SHP77 treated with DMSO at 0.1 percent for 48 hours (cell line): Measurements from ENCODE around the gene TCF20.

Experiments
- DNase-seq: peaks from one replicate; lab custom pipeline; 2025; lab: John Stamatoyannopoulos, UW

TCF20 gene

DNA sequence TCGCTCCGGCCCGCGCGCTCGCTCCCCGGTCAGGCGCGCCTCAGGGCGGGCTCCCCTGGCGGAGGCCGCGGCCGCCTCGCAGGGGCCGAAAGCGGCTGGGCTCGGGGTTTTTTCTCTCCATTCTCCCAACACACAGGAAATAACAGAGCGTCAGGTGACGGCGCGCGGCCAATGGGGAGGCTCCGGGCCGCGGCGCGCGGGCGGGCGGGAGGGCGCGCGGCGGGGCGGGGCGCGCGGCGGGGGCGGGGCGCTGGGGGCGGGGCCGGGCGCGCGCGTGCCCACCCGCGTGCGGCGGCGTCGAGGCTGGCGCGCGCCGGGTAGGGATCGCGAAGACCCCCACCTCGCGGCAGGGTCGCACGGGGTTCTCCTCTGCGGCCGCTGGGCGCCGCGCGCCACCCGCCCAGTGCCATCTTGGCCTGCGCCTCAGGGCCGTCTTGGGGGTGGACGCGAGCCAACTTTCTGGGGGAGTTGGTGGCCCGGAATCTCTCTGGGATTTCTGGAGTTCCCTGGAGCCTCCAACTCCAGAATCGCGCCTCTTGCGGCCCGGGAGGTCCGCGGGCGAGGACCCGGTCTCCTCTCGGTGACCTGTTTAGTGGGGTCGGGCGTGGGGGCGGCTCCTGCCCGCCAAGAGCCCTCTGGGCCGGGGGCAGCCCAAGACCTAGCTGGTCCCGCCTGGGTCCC is at the start of gene TCF20:
TSS of gene TCF20 (minus strand) at position 144 of the 681 bp plus-strand sequence. CDS start 55,348 bp downstream, outside the sequence.
- peak; percentile 14 for DNase-seq

DNA sequence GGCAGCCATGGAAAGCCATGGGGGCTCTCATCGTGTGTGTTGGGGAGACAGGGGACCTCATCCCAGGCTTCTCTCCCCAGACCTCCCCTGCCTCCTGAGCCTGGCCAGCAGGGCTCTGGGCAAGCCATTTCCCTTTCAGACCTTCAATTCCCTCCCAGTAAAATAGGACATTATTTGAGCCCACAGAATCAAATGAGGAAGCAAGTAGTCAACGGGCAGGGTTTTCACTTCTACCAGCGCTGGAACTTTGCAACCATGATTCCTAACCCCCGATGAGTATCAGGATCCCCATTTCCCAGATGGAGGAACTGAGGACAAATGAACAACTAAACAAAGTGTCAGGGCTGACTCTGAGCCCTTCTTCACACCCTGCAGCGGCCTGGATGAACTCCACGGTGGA is 48.9 kb upstream of the TCF20 start:
- no peak for DNase-seq

DNA sequence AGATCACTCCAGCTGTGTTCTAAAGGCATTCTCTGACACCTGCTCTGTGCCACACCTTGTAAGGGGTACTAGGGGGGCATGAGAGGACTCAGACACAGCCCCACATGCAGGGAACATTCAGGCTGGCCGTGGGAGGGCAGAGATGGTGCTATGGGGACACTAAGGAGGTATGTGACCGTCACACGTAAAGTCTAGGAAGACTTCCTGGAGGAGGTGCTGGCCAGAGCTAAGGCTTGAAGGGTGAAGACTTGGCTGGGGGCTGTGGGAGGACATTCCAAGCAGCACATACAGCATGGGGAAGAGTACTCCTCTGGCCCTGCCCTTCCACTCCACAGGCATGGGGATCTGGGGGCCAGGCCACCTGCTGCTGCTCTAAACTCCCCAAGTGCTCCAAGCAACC is 48.5 kb upstream of the TCF20 start:
- DNase-seq: no peak

DNA sequence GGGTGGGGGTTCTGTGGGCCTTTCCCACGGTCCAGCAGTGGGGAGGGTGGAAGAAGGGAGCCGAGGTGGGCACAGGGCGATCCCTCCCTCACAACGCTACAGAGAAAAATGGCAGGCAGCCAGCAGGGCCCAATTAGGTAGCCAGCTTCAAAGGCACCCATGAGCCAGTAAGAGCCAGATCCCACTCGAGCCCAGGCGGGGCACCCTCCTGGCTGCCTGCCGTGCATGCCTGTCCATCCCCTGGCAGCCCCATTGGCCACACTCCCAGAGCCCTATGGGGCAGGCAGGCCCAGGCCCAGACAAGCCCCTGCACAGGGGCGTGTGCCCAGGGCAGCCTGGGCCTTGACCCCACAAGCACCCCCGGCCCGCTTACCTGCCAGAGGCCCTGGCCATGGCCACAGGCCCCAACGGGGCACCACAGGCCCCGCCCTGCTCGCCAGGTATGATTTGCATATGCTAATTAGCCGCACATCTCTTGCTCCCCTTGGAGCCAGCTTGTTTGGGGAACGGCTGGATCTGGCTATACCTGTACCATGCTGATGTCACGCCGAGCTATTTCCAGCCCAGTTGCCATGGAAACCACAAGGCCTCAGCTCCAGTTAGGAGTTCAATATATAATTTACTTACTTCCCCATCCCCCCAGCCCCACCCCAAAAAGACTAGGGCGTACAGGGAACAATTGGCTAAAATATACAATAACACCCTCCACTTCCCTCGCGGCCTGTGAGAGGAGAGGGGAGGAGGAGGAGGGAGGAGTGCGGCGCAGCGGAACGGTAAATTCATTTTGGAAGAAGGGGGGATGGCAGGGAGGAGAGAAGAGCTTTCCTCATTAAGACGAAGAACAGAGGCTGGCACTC is 47.5 kb upstream of the TCF20 start:
- DNase-seq: no peak

DNA sequence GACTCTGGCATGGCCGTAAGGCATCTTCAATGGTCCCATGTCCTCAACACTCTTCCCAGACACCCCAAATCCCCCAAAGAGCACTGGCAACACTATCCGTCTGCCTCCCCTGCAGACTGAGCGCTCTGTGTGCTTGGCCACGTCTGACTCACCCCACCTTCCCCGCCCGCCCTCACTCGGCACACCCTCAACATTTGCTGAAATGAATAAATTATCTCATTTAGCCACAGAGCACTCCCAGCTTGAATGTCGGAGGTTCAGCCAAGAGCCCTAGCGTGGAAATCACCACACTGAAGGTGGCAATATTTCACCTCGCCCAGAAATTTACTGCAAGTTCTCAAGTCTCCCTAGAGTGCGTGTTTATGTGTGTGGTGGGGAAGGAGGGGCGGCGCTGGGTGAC is 46.6 kb upstream of the TCF20 start:
- no peak for DNase-seq

DNA sequence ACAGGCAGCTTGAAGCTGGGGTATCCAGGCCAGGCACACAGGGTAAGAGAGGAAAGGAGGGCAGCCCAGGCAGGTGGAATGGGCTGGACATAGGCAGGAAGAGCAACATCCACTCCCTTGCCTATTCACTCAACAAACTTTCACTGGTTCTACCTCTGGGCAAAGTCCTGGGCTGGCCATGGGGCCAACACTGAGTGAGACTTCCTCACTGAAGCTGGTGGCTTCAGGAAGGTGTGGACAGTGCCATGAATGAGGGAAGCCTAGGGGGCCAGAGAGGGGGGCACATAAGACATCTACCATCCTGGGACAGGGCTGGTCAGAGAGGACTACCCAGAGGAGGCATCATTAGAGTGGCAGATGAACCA is 44.9 kb upstream of the TCF20 start:
- DNase-seq: no peak

DNA sequence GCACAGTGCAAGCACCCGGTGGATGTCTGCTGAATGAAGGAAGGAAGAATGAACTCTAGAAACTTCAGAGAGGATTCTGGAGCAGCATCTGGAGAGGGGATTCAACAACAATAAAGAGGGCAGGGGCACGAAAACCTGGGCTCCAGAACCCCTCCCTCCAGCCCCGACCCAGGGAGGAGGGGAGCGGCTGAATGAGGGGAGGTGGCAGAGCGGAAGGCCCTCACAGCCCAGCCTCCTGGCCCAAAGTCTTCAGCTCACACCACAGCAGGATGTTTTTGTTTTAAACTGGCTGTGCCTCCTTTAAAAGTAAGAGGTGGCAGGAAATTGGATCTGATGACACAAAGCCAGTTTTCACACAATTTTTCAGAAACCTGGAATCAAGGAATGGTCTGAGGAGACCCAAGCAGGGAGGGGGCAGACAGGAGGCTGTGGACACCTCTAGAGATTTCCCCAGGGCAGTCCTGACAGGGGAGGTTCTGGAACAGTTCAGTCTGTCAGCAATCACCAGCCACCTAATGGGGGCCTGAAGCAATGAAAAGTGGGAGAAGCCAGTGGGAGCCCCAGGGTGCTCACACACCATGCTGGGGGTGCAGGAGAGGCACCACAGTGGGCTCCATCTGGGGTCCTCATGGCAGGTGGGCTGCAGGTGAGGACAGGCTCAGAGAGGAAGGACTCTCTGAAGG is 44.4 kb upstream of the TCF20 start:
- DNase-seq: no peak

DNA sequence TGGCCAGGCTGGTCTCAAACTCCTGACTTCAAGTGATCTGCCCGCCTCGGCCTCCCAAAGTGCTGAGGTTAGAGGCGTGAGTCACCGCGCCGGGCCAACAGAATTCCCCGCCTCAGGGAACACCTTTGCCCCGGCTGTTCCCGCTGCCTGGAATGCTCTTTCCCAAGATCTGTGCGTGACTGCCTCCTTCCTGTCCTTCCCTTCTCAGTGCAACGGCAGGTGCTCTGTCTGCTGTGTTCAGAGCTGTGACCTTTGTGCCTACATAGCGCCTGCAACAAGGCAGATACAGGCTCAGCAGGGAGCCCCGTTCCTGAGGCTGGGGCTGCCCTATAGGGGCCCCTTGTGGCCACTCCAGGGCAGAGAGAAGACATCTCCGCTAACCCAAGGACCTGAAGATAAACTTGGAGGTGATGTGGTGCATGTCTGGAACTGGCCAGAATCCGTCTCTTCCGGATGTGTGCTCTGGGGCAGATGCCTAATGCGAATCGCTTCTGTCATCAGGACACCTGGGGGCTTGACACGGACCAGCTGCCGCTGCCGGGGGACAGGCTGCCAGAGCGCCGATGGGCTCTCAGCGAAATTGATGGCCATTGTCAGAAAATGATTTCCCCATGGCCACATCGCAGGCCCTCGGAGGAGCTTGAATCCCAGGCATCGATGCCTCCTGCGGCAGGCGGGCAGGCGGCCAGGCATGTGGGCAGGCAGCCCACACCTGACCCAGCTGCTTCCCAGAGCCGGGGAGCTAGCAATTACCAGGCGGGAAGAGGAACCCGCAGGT is 43.5 kb upstream of the TCF20 start:
- peak; percentile 90 for DNase-seq

DNA sequence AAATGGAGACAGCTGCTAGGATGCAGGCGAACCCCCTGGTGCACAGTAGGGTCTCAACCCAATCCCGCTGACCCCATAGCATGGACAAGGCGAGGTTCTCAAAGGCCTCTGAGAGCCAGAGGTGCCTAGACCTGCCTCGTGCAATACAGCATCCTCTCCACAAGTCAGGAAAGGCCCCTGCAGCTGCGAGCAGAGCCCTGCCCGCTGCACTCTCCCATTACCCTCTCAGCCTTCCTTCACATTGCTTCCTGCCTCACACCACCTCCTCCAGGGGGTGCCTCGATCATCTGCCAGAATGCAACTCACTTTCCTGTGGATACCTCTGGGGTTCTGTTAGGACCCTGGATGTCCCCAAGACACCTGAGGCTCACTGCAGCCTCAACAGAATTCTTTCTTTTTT is 42.8 kb upstream of the TCF20 start:
- DNase-seq: peak; percentile 23

DNA sequence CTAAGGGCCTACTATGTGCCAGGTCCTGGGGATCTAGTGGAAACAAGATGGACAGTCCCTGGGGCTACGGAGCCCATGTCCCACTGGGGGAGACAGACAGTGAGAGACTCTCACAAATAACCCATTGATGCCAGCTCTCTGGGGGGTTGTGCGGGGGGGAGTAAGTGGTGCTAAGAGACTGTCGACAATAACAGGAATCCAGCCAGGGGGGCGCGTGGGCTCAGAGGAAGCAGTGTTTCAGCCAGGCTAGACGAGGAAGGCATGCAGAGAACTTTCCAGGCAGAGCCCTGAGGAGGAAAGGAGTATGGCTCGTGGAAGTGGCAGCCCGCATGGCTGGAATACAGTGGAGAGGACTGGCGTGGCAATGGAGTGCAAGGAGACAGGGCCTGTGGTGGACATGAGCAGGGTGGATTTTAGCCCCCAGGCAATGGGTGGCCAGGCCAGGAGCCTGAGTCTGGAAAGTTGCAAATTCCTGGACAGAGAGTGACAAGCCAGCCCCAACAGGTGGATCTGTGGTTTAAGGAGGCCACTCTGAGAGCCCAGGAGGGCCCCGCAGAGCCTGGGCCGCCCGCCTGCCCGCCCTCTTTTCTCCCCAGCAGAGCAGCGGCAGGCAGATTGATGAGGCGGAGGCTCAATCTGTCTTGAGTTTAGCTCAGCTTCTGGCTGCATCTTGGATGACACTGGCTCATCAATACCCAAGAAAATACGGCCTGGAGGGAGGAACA is 40.0 kb upstream of the TCF20 start:
- DNase-seq: no peak

DNA sequence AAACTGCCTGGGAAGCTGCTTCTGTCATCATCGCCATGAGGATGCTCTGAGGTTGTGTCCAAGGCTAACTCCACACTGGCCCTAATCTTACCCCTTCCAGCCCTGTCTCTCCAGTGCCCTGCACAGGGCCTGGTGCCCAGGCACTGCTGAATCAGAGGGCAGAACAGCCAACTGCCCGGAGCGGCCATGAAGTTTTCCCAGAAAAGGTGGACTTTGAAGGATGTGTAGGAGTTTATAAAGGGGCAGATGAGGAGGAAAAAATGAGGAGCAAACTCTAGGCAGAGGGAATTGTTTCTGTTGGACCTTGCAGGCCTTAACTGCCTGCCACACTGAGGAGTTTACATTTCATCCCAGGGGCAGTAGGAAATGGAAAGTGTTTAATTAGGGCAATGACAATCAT is 39.4 kb upstream of the TCF20 start:
- no peak for DNase-seq

DNA sequence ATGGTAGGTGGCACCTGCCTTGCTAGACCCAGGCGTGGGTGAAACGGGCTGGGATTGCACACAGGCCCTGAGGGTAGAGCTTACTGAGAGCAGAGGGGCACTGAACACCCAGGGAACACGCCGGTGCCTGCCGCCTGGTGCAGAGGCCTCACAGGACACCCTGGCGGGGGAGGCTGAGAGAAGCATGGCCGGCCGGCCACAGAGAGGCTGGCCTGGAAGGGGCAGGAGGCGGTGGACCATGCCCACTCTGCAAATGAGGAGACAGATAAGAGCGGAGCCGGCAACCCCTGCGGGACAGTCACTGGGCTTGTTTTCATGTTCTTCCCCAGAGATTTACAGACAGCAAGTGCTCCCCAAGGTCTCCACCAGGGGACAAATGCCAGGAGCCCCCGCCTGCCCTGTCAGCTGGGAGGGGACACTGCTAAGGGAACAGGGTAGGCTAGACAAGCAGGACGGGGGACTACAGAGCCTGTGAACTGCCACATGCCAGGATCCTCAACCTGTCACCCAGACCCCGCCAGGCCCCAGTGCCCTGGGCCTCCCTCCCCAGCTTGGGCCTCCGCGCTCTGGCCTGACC is 38.5 kb upstream of the TCF20 start:
- DNase-seq: no peak

DNA sequence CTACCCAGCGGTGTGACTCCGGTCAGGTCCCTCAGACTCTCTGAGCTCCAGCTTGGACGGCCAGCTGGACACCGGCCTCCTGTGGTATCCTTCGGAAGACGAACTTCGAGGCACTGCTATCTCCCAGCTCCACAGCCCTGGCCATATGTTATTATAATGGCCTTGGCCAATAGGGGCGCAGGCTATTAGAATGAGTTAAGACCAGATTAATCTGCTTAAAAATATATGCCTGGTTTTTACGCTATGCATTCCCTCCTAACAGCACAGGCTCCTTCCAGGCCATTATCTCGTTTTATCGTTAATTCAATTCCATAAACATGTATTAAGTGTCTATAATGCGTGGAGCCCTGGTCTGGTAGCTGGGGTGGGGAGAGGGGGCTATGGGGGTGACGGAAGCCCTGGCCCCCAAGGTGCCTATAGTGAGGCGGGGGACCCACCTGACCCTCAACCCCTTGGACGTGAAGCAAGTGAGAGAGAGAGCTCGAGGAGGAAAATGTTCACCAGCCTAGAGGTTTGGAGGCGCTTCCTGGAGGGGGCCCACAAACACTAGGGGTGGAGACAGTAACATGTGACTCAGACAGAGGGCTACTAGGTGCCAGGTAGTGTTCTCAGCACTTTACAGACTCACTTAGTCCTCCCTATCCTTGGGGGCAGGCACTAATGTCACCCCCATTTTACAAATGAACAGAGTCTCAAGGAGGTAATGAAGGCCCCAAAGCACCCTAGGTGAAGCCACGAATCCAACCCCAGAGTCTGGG is 37.5 kb upstream of the TCF20 start:
- DNase-seq: no peak

DNA sequence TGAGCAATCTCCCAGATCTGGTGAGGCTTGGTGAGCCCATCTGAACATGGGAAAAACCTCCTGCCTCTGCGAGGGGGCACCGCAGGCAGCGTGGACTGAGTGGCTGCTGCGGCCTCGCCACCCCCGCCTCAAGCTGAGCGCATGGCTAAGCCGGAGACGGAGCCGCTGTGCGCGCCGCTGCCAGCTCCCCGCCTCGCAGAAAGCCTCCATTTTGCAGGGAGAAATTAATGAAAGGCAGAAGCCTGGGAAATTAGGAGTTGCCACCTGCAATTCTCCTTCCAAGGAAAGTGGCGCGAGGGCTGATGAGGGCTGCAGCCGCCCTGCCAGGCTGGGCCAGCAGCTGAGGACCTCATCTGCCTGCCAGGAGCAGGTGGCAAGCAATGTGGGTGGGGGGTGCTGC is 35.6 kb upstream of the TCF20 start:
- DNase-seq: no peak

DNA sequence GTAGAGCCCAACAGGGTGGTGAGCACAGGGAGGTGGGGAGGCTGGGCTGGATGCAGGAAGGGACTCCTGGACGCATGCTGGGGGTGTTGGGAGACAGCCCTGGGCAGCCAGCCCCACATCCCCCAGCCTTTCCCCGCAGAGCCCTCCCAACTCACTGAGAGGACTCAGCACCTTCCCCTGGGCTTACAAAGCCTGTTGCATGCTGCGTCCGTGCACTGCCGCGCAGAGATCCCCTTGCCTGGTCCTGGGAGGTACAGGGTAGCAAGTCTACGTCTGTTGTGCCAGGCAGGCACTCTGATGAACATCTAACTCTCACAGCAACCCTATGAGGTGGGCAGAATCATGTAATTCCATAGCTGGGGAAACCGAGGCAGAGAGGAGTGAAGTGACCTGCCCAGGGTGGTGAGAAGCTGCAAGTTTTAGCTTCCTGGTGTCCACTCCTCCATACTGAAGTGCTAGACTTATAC is 33.9 kb upstream of the TCF20 start:
- no peak for DNase-seq

DNA sequence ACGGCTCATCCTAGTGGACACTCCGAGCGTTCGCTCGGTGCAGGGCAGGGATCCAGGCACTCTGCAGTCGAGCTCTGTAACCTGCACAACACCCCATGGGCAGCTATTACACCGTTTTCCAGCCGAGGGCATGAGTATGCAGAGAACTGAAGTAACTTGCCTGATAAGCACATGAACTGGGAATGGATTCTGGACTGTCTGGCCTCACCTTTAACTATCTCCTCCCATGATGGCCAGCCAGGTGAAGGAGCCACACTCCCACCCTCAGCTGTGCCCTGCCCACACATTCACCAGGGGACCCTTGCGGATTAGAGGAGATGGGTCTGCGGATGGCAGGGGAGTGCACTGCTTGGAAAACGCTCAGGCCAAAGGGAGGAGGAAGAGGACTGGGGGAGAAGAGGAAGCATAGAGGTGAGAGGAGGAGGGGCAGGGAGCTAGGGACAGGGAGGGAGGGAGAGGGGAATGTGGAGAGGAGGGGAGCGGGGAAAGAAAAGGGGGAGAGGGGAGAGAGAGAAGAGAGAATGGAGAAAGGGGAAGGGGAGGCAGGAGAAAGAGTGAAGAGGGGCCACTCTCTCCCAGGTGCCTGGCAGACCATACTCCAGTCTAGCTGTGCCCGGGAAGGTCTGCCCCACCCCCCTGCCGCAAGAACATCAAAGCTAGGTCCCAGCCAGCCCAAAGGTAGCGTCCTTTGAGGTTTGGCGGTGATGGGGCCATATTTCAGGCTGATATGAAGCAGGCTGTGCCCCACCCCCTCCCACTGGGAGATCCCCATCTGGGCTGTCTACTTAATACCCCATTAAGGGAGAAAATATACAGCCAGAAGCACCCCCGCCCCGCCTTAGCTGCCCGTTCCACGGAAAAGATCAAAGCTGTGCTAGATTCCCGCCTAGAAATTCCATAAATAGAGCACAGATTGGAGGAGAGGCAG is 33.2 kb upstream of the TCF20 start:
- no peak for DNase-seq

DNA sequence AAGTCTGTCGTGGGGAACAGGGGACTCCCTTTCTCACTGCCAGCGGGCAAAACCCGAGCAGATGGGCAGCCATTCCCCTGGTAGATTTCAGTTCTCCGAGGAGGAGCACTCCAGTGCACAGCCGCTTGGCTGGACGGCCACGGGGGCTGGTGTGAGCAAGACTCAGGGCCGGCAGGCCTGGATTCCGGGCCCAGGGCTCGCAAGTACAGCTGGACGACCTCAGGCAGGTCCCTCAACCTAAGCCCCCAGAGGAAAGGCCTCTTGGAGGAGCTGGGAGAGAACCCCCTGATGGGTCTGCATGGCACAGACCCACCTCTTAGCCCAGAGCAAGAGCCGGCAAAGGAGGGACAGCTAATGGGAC is 31.3 kb upstream of the TCF20 start:
- no peak for DNase-seq

DNA sequence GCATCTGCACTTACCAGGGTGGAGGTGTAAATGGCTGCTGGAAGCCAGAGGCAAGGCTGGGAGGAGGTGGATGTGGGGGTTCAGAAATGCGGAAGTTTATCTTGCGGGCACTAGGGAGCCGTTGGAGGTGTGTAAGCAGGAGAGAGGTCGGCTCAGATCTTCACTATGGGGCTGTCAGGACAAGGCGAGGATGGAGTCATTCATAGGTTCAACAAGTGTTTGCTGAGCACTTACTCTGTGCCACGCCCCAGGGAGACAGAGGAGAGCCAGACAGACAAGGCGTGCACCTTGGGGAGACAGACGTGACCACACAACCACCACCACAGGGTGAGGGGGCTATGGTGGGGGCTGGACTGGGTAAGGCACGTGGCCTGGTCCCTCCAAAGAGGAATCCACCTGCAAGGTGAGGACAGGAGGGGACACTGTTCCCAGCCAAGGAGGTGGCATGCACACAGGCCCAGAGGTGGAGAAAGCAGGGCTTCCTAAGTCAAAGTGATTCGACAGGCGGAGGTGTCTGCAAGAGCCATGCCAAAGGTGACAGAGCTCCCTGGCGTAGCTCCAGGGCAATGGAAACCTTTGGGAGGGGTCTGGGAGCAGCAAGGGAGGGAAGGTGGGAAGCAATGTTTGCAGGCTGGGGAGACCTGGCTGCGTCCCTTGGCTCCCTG is 30.8 kb upstream of the TCF20 start:
- DNase-seq: no peak
